Activated effector memory CD4-positive, alpha-beta T cell treated with anti-CD3 and anti-CD28 coated beads, Interleukin-2, amount 50 U/mL, for 16 hours (primary cell): ENCODE results near the gene TRAF3IP1.
"Not testable (repeated sequence)": the region's sequence is repeated elsewhere in the genome, so short reads cannot be mapped to it uniquely, and the experiment has no call there.

Experiments used
- DNase-seq: peaks from one replicate; pipeline ENCODE4 v3.0.0-alpha.2; 2020

The TRAF3IP1 gene

GRCh38 chr2:238320246-238320647, at the start of gene TRAF3IP1:
TSS of gene TRAF3IP1 (plus strand) at chr2:238320518. CDS start at chr2:238320663, 145 bp downstream.
- peak; percentile 95 for DNase-seq

GRCh38 chr2:238270606-238271005, 49.7 kb upstream of the TRAF3IP1 start:
- no peak for DNase-seq

- DNase-seq, result no peak
These were observed 49.2 kb upstream of the TRAF3IP1 start for GRCh38 chr2:238271061-238271554.

- not testable (repeated sequence) for DNase-seq
These were observed 48.6 kb upstream of the TRAF3IP1 start for GRCh38 chr2:238271686-238272085.

GRCh38 chr2:238272156-238272555, 48.2 kb upstream of the TRAF3IP1 start:
- no peak for DNase-seq

GRCh38 chr2:238273433-238273832, 46.9 kb upstream of the TRAF3IP1 start:
- DNase-seq, result not testable (repeated sequence)

- no peak for DNase-seq
These were observed 46.0 kb upstream of the TRAF3IP1 start for GRCh38 chr2:238274152-238274865.

- no peak for DNase-seq
These were observed 42.6 kb upstream of the TRAF3IP1 start for GRCh38 chr2:238277695-238278094.

- no peak for DNase-seq
These were observed 41.5 kb upstream of the TRAF3IP1 start for GRCh38 chr2:238278626-238279323.

GRCh38 chr2:238279324-238279682, 41.0 kb upstream of the TRAF3IP1 start:
- DNase-seq, result no peak

GRCh38 chr2:238280083-238280825, 40.1 kb upstream of the TRAF3IP1 start:
- no peak for DNase-seq

GRCh38 chr2:238281826-238282480, 38.4 kb upstream of the TRAF3IP1 start:
- DNase-seq, result no peak

GRCh38 chr2:238282861-238283738, 37.2 kb upstream of the TRAF3IP1 start:
- DNase-seq, result no peak

- no peak for DNase-seq
These were observed 35.4 kb upstream of the TRAF3IP1 start for GRCh38 chr2:238284802-238285515.

- no peak for DNase-seq
These were observed 34.6 kb upstream of the TRAF3IP1 start for GRCh38 chr2:238285653-238286082.

- DNase-seq, result no peak
These were observed 34.2 kb upstream of the TRAF3IP1 start for GRCh38 chr2:238286095-238286494.

GRCh38 chr2:238286551-238286950, 33.8 kb upstream of the TRAF3IP1 start:
- DNase-seq, result no peak

- DNase-seq, result peak; percentile 75
These were observed 33.2 kb upstream of the TRAF3IP1 start for GRCh38 chr2:238286987-238287736.

- peak; percentile 72 for DNase-seq
These were observed 32.3 kb upstream of the TRAF3IP1 start, which contains the start of gene PER2 for GRCh38 chr2:238287737-238288649. TSS of gene PER2 (minus strand) at chr2:238288610. CDS start at chr2:238277936, 10,674 bp downstream.
